GM23248 (cell line): ENCODE measurements around the gene SCN8A.

Source experiments
- EZH2 ChIP-seq: fragments of 200-600 bp; sonication (generic); IDR thresholded peaks from 2 replicates; pipeline ENCODE4 v1.6.1; 2018; ENCODE audit warnings: antibody characterized with exemption, mild to moderate bottlenecking; ENCODE audit not compliant: insufficient read depth, poor library complexity, severe bottlenecking
- EZH2phosphoT487 ChIP-seq: fragments of 200-600 bp; sonication (generic); IDR thresholded peaks from 2 replicates; pipeline ENCODE4 v1.6.1; 2018; ENCODE audit warnings: antibody characterized with exemption, moderate library complexity, mild to moderate bottlenecking, low read depth; ENCODE audit not compliant: insufficient read depth

- no peak for TF ChIP-seq EZH2
- no peak for TF ChIP-seq EZH2phosphoT487
Observed at GRCh38 chr12:51621156-51621922, 30.3 kb downstream of the SCN8A start.
